Peyer's patch (tissue), 4 donors: ENCODE results near the gene GRWD1. TPM values are rescaled to one million over a fixed set of nuclear protein-coding genes. Genes with fewer than 3 reads are reported as not detected.

Source experiments
- DNase-seq, 3 donors: peaks; one replicate each; pipeline ENCODE4 v3.0.0-alpha.2; 2017 to 2019
- H3K27ac ChIP-seq, 4 donors: fragments of 200-600 bp; sonication (generic); one replicate each; pipeline ENCODE4 v1.5.1; 2016 to 2019
- H3K27me3 ChIP-seq, 2 donors: fragments of 200-600 bp; sonication (generic); one replicate each; pipeline ENCODE4 v1.5.1; 2019
- H3K36me3 ChIP-seq, 3 donors: fragments of 200-600 bp; sonication (generic); one replicate each; pipeline ENCODE4 v1.5.1; 2016 to 2019
- H3K4me1 ChIP-seq, 4 donors: fragments of 200-600 bp; sonication (generic); one replicate each; pipeline ENCODE4 v1.5.1; 2016 to 2019
- H3K4me3 ChIP-seq, 4 donors: fragments of 200-600 bp; sonication (generic); 1 replicate in 3 of 4; 2 replicates in 1 of 4; pipeline ENCODE4 v1.5.1; 2016 to 2019; ENCODE audit warnings: mild to moderate bottlenecking in 1 of 4
- H3K9me3 ChIP-seq, 4 donors: fragments of 200-600 bp; sonication (generic); one replicate each; pipeline ENCODE4 v1.5.1; 2016 to 2019; ENCODE audit warnings: mild to moderate bottlenecking in 1 of 4
- CTCF ChIP-seq, 6 experiments: fragments of 450-650 bp in 4 of 6; fragments of 200-600 bp in 2 of 6; sonication (generic) in 1 of 6; IDR thresholded peaks; one replicate each; pipeline ENCODE4 v1.5.1; 2017 to 2019; ENCODE audit warnings: antibody characterized with exemption in 6 of 6, mild to moderate bottlenecking in 3 of 6, moderate library complexity in 1 of 6
- POLR2A ChIP-seq, 2 donors: fragments of 450-650 bp; IDR thresholded peaks; one replicate each; pipeline ENCODE4 v1.5.1; 2017; ENCODE audit warnings: antibody characterized with exemption in 2 of 2, mild to moderate bottlenecking in 2 of 2, moderate library complexity in 2 of 2
- total RNA-seq, 4 donors: library from RNA; depleted of rRNA; stranded (reverse); fragments of >200 nt; gene quantifications; one replicate each; pipeline ENCODE4 v1.1.0, GENCODE V29; 2016

GRWD1 gene
- total RNA-seq, 4 donors from 2014 or later: 10.0 to 17.6 (median 15.6) TPM

- TF ChIP-seq POLR2A (IDR thresholded peaks at IDR 0.05) (no peak), CTCF (IDR thresholded peaks at IDR 0.05) (no peak)
- Histone ChIP-seq H3K9me3 (peaks cover 0 to 5% (median 0%) of the 10 kb centered on the region in 4 donors), H3K36me3 (no peaks in the 10 kb centered on the region), H3K27me3 (no peaks in the 10 kb centered on the region), H3K4me3 (peak overlapping the region in 2 of 4 donors; percentile 10 to 32), H3K4me1 (peaks cover 3 to 34% (median 8%) of the 10 kb centered on the region in 4 donors), H3K27ac (no peak overlapping the region)
- peak in 1 of 3 donors; percentile 43 for DNase-seq
Observed at GRCh38 chr19:48497728-48498594, 52.2 kb downstream of the GRWD1 start.

- Histone ChIP-seq H3K27ac (no peak overlapping the region), H3K4me3 (no peak overlapping the region), H3K36me3 (no peaks in the 10 kb centered on the region), H3K9me3 (no peaks in the 10 kb centered on the region), H3K4me1 (peaks cover 0 to 34% (median 6%) of the 10 kb centered on the region in 4 donors), H3K27me3 (no peaks in the 10 kb centered on the region)
- DNase-seq: no peak
- TF ChIP-seq CTCF (IDR thresholded peaks at IDR 0.05) (no peak), POLR2A (IDR thresholded peaks at IDR 0.05) (no peak)
Observed at GRCh38 chr19:48498595-48499311, 53.0 kb downstream of the GRWD1 start.

GRCh38 chr19:48499316-48500090 lies 53.7 kb downstream of the GRWD1 start:
- Histone ChIP-seq H3K36me3 (no peaks in the 10 kb centered on the region), H3K27ac (no peak overlapping the region), H3K27me3 (no peaks in the 10 kb centered on the region), H3K9me3 (no peaks in the 10 kb centered on the region), H3K4me3 (no peak overlapping the region), H3K4me1 (peaks cover 0 to 29% (median 5%) of the 10 kb centered on the region in 4 donors)
- DNase-seq: no peak
- TF ChIP-seq CTCF (IDR thresholded peaks at IDR 0.05): no peak
- no peak for TF ChIP-seq POLR2A (IDR thresholded peaks at IDR 0.05)

- no peak for TF ChIP-seq CTCF (IDR thresholded peaks at IDR 0.05)
- TF ChIP-seq POLR2A (IDR thresholded peaks at IDR 0.05): no peak
Observed at GRCh38 chr19:48500830-48501493, 55.2 kb downstream of the GRWD1 start.

More at GRCh38 chr19:48500830-48501493, 55.2 kb downstream of the GRWD1 start:
- Histone ChIP-seq H3K9me3 (no peaks in the 10 kb centered on the region), H3K27me3 (no peaks in the 10 kb centered on the region), H3K4me3 (peak overlapping the region in 3 of 4 donors; percentile 6 to 53 (median 45)), H3K27ac (peak overlapping the region in 3 of 4 donors; percentile 4 to 77 (median 76)), H3K4me1 (peaks cover 0 to 16% (median 5%) of the 10 kb centered on the region in 4 donors), H3K36me3 (no peaks in the 10 kb centered on the region)
- no peak for DNase-seq
